GM23338 (cell line): ENCODE measurements around the gene ALPP. TPM values are rescaled to one million over a fixed set of nuclear protein-coding genes. Genes with fewer than 3 reads are reported as not detected.
"Not testable (repeated sequence)": the region's sequence is repeated elsewhere in the genome, so short reads cannot be mapped to it uniquely, and the experiment has no call there.

Experiments used
- ATAC-seq: fragments of 200-7000 bp; cut with Tn5 transposase; 3 replicates; pipeline ENCODE4 v1.9.1; 2020
- DNase-seq: peaks from one replicate; pipeline ENCODE4 v3.0.0-alpha.2; 2015; ENCODE audit warnings: low spot score
- H2AFZ ChIP-seq: fragments of 200-600 bp; sonication (generic); 2 replicates; pipeline ENCODE4 v1.8.0; 2016; ENCODE audit warnings: antibody characterized with exemption, mild to moderate bottlenecking, moderate library complexity
- H3F3A ChIP-seq: fragments of 200-600 bp; sonication (generic); replicated peaks from 2 replicates; pipeline ENCODE4 v1.8.0; 2017; ENCODE audit warnings: antibody characterized with exemption, mixed run types, low read depth
- H3K27ac ChIP-seq: fragments of 200-600 bp; sonication (generic); 2 replicates; pipeline ENCODE4 v1.6.1; 2016; ENCODE audit warnings: low read depth
- H3K27me3 ChIP-seq: fragments of 200-600 bp; sonication (generic); 2 replicates; pipeline ENCODE4 v1.8.0; 2016; ENCODE audit warnings: mild to moderate bottlenecking, mixed run types, moderate library complexity; ENCODE audit not compliant: insufficient read depth
- H3K36me3 ChIP-seq: fragments of 200-600 bp; sonication (generic); 2 replicates; pipeline ENCODE4 v1.8.0; 2016; ENCODE audit warnings: mild to moderate bottlenecking; ENCODE audit not compliant: insufficient read depth
- H3K4me1 ChIP-seq: fragments of 200-600 bp; sonication (generic); 2 replicates; pipeline ENCODE4 v1.8.0; 2016; ENCODE audit warnings: mild to moderate bottlenecking, moderate library complexity; ENCODE audit not compliant: insufficient read depth
- H3K4me2 ChIP-seq: fragments of 200-600 bp; sonication (generic); 2 replicates; pipeline ENCODE4 v1.7.1; 2017; ENCODE audit warnings: mixed run types
- H3K4me3 ChIP-seq: fragments of 200-600 bp; sonication (generic); 2 replicates; pipeline ENCODE4 v1.6.1; 2016; ENCODE audit warnings: mixed run types
- H3K79me2 ChIP-seq: fragments of 200-600 bp; sonication (generic); replicated peaks from 2 replicates; pipeline ENCODE4 v1.8.0; 2017; ENCODE audit warnings: mild to moderate bottlenecking; ENCODE audit not compliant: insufficient read depth
- H3K9me2 ChIP-seq: fragments of 200-600 bp; sonication (generic); 2 replicates; pipeline ENCODE4 v1.8.0; 2017; ENCODE audit not compliant: insufficient read depth
- H4K20me1 ChIP-seq: fragments of 200-600 bp; sonication (generic); replicated peaks from 2 replicates; pipeline ENCODE4 v1.8.0; 2017; ENCODE audit warnings: mild to moderate bottlenecking; ENCODE audit not compliant: insufficient read depth
- H3K27ac Mint-ChIP-seq: 2 replicates; pipeline ENCODE4 v1.8.0; 2020; ENCODE audit warnings: inconsistent platforms, mild to moderate bottlenecking, moderate library complexity, mixed read lengths
- H3K27me3 Mint-ChIP-seq: 3 replicates; pipeline ENCODE4 v1.8.0; 2022; ENCODE audit warnings: low read depth, mild to moderate bottlenecking, moderate library complexity, mixed read lengths, inconsistent platforms; ENCODE audit not compliant: insufficient read depth, poor library complexity
- H3K36me3 Mint-ChIP-seq: 3 replicates; pipeline ENCODE4 v1.8.0; 2021; ENCODE audit warnings: low read depth, mild to moderate bottlenecking, inconsistent platforms, moderate library complexity, mixed read lengths
- H3K4me1 Mint-ChIP-seq: 3 replicates; pipeline ENCODE4 v1.8.0; 2020; ENCODE audit warnings: mild to moderate bottlenecking, inconsistent platforms, mixed read lengths
- H3K4me3 Mint-ChIP-seq: 3 replicates; pipeline ENCODE4 v1.8.0; 2021; ENCODE audit warnings: moderate library complexity, mild to moderate bottlenecking, inconsistent platforms, mixed read lengths
- H3K9me3 Mint-ChIP-seq: 3 replicates; pipeline ENCODE4 v1.8.0; 2020; ENCODE audit warnings: moderate library complexity, mild to moderate bottlenecking, inconsistent platforms, mixed read lengths
- CREB1 ChIP-seq: fragments of 250-450 bp; sonication (Bioruptor Pico); IDR thresholded peaks from 2 replicates; pipeline ENCODE4 v1.5.0; 2020; ENCODE audit warnings: low read depth, mild to moderate bottlenecking, moderate library complexity
- CTCF ChIP-seq, 2 experiments: fragments of 200-600 bp in 1 of 2; sonication (generic) in 1 of 2; conservative IDR thresholded peaks; 2 replicates each; pipeline versions ENCODE4 v1.5.1 to v1.6.1; 2016 to 2017; ENCODE audit warnings: antibody characterized with exemption in 2 of 2, low read depth in 2 of 2, mild to moderate bottlenecking in 2 of 2, moderate library complexity in 1 of 2
- EZH2 ChIP-seq: fragments of 200-600 bp; sonication (generic); IDR thresholded peaks from one replicate; pipeline ENCODE4 v1.8.0; 2017; ENCODE audit warnings: antibody characterized with exemption, mild to moderate bottlenecking, low read depth; ENCODE audit not compliant: unreplicated experiment
- EZH2phosphoT487 ChIP-seq: fragments of 200-600 bp; sonication (generic); IDR thresholded peaks from one replicate; pipeline ENCODE4 v1.8.1; 2018; ENCODE audit warnings: antibody characterized with exemption; ENCODE audit not compliant: unreplicated experiment
- JUNB ChIP-seq: IDR thresholded peaks from one replicate; pipeline ENCODE4 v1.6.1; 2016; ENCODE audit warnings: antibody characterized with exemption; ENCODE audit not compliant: unreplicated experiment
- NANOG ChIP-seq: IDR thresholded peaks from 2 replicates; pipeline ENCODE4 v1.6.1; 2016; ENCODE audit warnings: antibody characterized with exemption, borderline replicate concordance
- POLR2AphosphoS5 ChIP-seq: IDR thresholded peaks from 2 replicates; pipeline ENCODE4 v1.6.1; 2016; ENCODE audit warnings: antibody characterized with exemption, low read depth
- STAT1 ChIP-seq: IDR thresholded peaks from one replicate; pipeline ENCODE4 v1.6.1; 2016; ENCODE audit warnings: antibody characterized with exemption; ENCODE audit not compliant: unreplicated experiment
- ZNF114 ChIP-seq: fragments of 250-450 bp; sonication (Bioruptor Pico); IDR thresholded peaks from 2 replicates; pipeline ENCODE4 v1.5.0; 2020; ENCODE audit warnings: mild to moderate bottlenecking, moderate library complexity
- ZNF331 ChIP-seq: fragments of 250-450 bp; sonication (Bioruptor Pico); IDR thresholded peaks from 2 replicates; pipeline ENCODE4 v1.5.0; 2020; ENCODE audit warnings: low read depth, mild to moderate bottlenecking, moderate library complexity
- ZNF462 ChIP-seq: fragments of 250-450 bp; sonication (Bioruptor Pico); IDR thresholded peaks from 2 replicates; pipeline ENCODE4 v1.5.0; 2020; ENCODE audit warnings: mild to moderate bottlenecking, moderate library complexity
- polyA plus RNA-seq: library from polyadenylated mRNA; unstranded; fragments of >200 nt; fragmentation: Nextera tagmentation; extraction: Ambion mirVana; gene quantifications from 2 replicates; pipeline ENCODE4 v1.2.1, GENCODE V29; 2016
- total RNA-seq: library from RNA; depleted of rRNA; stranded (reverse); fragments of >200 nt; shearing (Covaris generic); gene quantifications from 2 replicates; pipeline ENCODE4 v1.2.3, GENCODE V29; 2014
- TF ChIP-seq, protein P1 (sequence below): IDR thresholded peaks from 2 replicates; pipeline ENCODE4 v1.6.1; 2016; ENCODE audit warnings: antibody characterized with exemption

The ALPP gene
- total and polyA plus RNA-seq, 2 experiments from 2014 or later = 0.28 TPM; not detected in 1

DNA sequence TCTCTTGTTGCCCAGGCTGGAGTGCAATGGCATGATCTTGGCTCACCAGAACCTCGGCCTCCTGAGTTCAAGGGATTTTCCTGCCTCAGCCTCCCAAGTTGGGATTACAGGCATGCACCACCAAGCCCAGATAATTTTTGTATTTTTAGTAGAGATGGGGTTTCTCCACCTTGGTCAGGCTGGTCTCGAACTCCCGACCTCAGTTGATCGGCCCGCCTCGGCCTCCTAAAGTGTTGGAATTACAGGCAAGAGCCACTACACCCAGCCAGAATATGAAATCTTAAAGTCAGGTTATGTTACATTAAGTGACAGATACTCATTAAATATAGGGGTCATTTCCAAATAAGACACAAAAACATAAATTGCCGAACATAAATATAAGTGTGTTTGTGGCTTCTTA, 15.9 kb downstream of the ALPP start:
- H3K36me3 Mint-ChIP-seq, H3K27ac ChIP-seq, H3F3A ChIP-seq, H3K36me3 ChIP-seq, H3K9me3 Mint-ChIP-seq, H3K4me3 ChIP-seq, H2AFZ ChIP-seq, H3K27ac Mint-ChIP-seq, H3K79me2 ChIP-seq, DNase-seq, H3K9me2 ChIP-seq, H3K4me2 ChIP-seq, H3K4me1 Mint-ChIP-seq, H4K20me1 ChIP-seq, H3K4me3 Mint-ChIP-seq, ATAC-seq: not testable (repeated sequence)
- Histone ChIP-seq H3K27me3 (peaks cover 10% of the 10 kb centered on the region), H3K4me1 (peaks cover 11% of the 10 kb centered on the region)
- peaks cover 12% of the 10 kb centered on the region for H3K27me3 Mint-ChIP-seq

DNA sequence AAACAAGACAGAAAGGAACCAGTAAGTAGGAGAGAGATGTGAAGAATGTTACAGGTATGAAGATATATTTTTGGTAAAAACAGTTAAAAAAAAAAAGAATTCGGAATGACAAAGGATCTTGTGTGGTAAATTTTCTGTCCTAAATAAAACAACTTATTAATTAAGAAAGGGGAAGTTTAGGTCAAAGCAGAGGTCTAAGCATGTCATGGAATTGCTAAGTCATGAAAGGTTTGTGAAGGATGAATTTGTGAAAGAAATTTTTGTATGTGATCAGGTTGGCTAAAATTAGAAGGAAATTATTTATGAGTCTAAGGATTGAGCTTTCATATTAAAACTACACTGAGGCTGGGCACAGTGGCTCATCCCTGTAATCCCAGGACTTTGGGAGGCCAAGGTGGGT, 17.0 kb downstream of the ALPP start:
- Histone ChIP-seq H3K79me2 (no peaks in the 10 kb centered on the region), H2AFZ (no peak overlapping the region), H3K36me3 (no peaks in the 10 kb centered on the region), H3K4me1 (peaks cover 7% of the 10 kb centered on the region), H3K27me3 (no peaks in the 10 kb centered on the region), H3K27ac (no peak overlapping the region; the same call in 1 of the 2 replicates), H4K20me1 (peaks cover 9% of the 10 kb centered on the region), H3K9me2 (no peaks in the 10 kb centered on the region), H3K4me3 (no peak overlapping the region), H3K4me2 (no peak overlapping the region), H3F3A (no peaks in the 10 kb centered on the region)
- Mint-ChIP-seq H3K4me3 (no peak overlapping the region), H3K36me3 (no peaks in the 10 kb centered on the region), H3K4me1 (no peaks in the 10 kb centered on the region; the same call in 2 of the 3 replicates), H3K9me3 (no peaks in the 10 kb centered on the region), H3K27ac (peak overlapping the region; percentile 15; the same call in 1 of the 2 replicates), H3K27me3 (peaks cover 5% of the 10 kb centered on the region)
- DNase-seq (no peak), ATAC-seq (no peak)
- TF ChIP-seq POLR2AphosphoS5 (no peak), JUNB (no peak), EZH2 (no peak), EZH2phosphoT487 (no peak), CTCF (conservative IDR thresholded peaks at IDR 0.05; ENCODE audit: low read depth in 2 of 2) (no peak), ZNF462 (no peak), ZNF114 (no peak), ZNF331 (CRISPR knock-in tag) (no peak), CREB1 (CRISPR knock-in tag) (no peak), STAT1 (no peak), NANOG (no peak)
- TF ChIP-seq, protein P1, sequence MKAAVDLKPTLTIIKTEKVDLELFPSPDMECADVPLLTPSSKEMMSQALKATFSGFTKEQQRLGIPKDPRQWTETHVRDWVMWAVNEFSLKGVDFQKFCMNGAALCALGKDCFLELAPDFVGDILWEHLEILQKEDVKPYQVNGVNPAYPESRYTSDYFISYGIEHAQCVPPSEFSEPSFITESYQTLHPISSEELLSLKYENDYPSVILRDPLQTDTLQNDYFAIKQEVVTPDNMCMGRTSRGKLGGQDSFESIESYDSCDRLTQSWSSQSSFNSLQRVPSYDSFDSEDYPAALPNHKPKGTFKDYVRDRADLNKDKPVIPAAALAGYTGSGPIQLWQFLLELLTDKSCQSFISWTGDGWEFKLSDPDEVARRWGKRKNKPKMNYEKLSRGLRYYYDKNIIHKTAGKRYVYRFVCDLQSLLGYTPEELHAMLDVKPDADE = no peak
